GM23338 (cell line): Measurements from ENCODE around the gene ROBO3. TPM values are rescaled to one million over a fixed set of nuclear protein-coding genes. Genes with fewer than 3 reads are reported as not detected.
A peak's percentile ranks its signal among the peaks of the same experiment; 100 is the strongest.

ENCODE experiments used
- ATAC-seq: fragments of 200-7000 bp; cut with Tn5 transposase; 3 replicates; pipeline ENCODE4 v1.9.1; 2020
- DNase-seq: peaks from one replicate; pipeline ENCODE4 v3.0.0-alpha.2; 2015; ENCODE audit warnings: low spot score
- H2AFZ ChIP-seq: fragments of 200-600 bp; sonication (generic); 2 replicates; pipeline ENCODE4 v1.8.0; 2016; ENCODE audit warnings: antibody characterized with exemption, mild to moderate bottlenecking, moderate library complexity
- H3F3A ChIP-seq: fragments of 200-600 bp; sonication (generic); replicated peaks from 2 replicates; pipeline ENCODE4 v1.8.0; 2017; ENCODE audit warnings: antibody characterized with exemption, mixed run types, low read depth
- H3K27ac ChIP-seq: fragments of 200-600 bp; sonication (generic); 2 replicates; pipeline ENCODE4 v1.6.1; 2016; ENCODE audit warnings: low read depth
- H3K27me3 ChIP-seq: fragments of 200-600 bp; sonication (generic); 2 replicates; pipeline ENCODE4 v1.8.0; 2016; ENCODE audit warnings: mild to moderate bottlenecking, mixed run types, moderate library complexity; ENCODE audit not compliant: insufficient read depth
- H3K36me3 ChIP-seq: fragments of 200-600 bp; sonication (generic); 2 replicates; pipeline ENCODE4 v1.8.0; 2016; ENCODE audit warnings: mild to moderate bottlenecking; ENCODE audit not compliant: insufficient read depth
- H3K4me1 ChIP-seq: fragments of 200-600 bp; sonication (generic); 2 replicates; pipeline ENCODE4 v1.8.0; 2016; ENCODE audit warnings: mild to moderate bottlenecking, moderate library complexity; ENCODE audit not compliant: insufficient read depth
- H3K4me2 ChIP-seq: fragments of 200-600 bp; sonication (generic); 2 replicates; pipeline ENCODE4 v1.7.1; 2017; ENCODE audit warnings: mixed run types
- H3K4me3 ChIP-seq: fragments of 200-600 bp; sonication (generic); 2 replicates; pipeline ENCODE4 v1.6.1; 2016; ENCODE audit warnings: mixed run types
- H3K79me2 ChIP-seq: fragments of 200-600 bp; sonication (generic); replicated peaks from 2 replicates; pipeline ENCODE4 v1.8.0; 2017; ENCODE audit warnings: mild to moderate bottlenecking; ENCODE audit not compliant: insufficient read depth
- H3K9me2 ChIP-seq: fragments of 200-600 bp; sonication (generic); 2 replicates; pipeline ENCODE4 v1.8.0; 2017; ENCODE audit not compliant: insufficient read depth
- H4K20me1 ChIP-seq: fragments of 200-600 bp; sonication (generic); replicated peaks from 2 replicates; pipeline ENCODE4 v1.8.0; 2017; ENCODE audit warnings: mild to moderate bottlenecking; ENCODE audit not compliant: insufficient read depth
- H3K27ac Mint-ChIP-seq: 2 replicates; pipeline ENCODE4 v1.8.0; 2020; ENCODE audit warnings: inconsistent platforms, mild to moderate bottlenecking, moderate library complexity, mixed read lengths
- H3K27me3 Mint-ChIP-seq: 3 replicates; pipeline ENCODE4 v1.8.0; 2022; ENCODE audit warnings: low read depth, mild to moderate bottlenecking, moderate library complexity, mixed read lengths, inconsistent platforms; ENCODE audit not compliant: insufficient read depth, poor library complexity
- H3K36me3 Mint-ChIP-seq: 3 replicates; pipeline ENCODE4 v1.8.0; 2021; ENCODE audit warnings: low read depth, mild to moderate bottlenecking, inconsistent platforms, moderate library complexity, mixed read lengths
- H3K4me1 Mint-ChIP-seq: 3 replicates; pipeline ENCODE4 v1.8.0; 2020; ENCODE audit warnings: mild to moderate bottlenecking, inconsistent platforms, mixed read lengths
- H3K4me3 Mint-ChIP-seq: 3 replicates; pipeline ENCODE4 v1.8.0; 2021; ENCODE audit warnings: moderate library complexity, mild to moderate bottlenecking, inconsistent platforms, mixed read lengths
- H3K9me3 Mint-ChIP-seq: 3 replicates; pipeline ENCODE4 v1.8.0; 2020; ENCODE audit warnings: moderate library complexity, mild to moderate bottlenecking, inconsistent platforms, mixed read lengths
- ETS1 ChIP-seq: IDR thresholded peaks from 2 replicates; pipeline ENCODE4 v1.6.1; 2016; ENCODE audit warnings: antibody characterized with exemption
- EZH2 ChIP-seq: fragments of 200-600 bp; sonication (generic); IDR thresholded peaks from one replicate; pipeline ENCODE4 v1.8.0; 2017; ENCODE audit warnings: antibody characterized with exemption, mild to moderate bottlenecking, low read depth; ENCODE audit not compliant: unreplicated experiment
- NANOG ChIP-seq: IDR thresholded peaks from 2 replicates; pipeline ENCODE4 v1.6.1; 2016; ENCODE audit warnings: antibody characterized with exemption, borderline replicate concordance
- POLR2AphosphoS5 ChIP-seq: IDR thresholded peaks from 2 replicates; pipeline ENCODE4 v1.6.1; 2016; ENCODE audit warnings: antibody characterized with exemption, low read depth
- REST ChIP-seq: IDR thresholded peaks from one replicate; pipeline ENCODE4 v1.6.1; 2018; ENCODE audit warnings: antibody characterized with exemption; ENCODE audit not compliant: unreplicated experiment
- ZNF331 ChIP-seq: fragments of 250-450 bp; sonication (Bioruptor Pico); IDR thresholded peaks from 2 replicates; pipeline ENCODE4 v1.5.0; 2020; ENCODE audit warnings: low read depth, mild to moderate bottlenecking, moderate library complexity
- ZNF462 ChIP-seq: fragments of 250-450 bp; sonication (Bioruptor Pico); IDR thresholded peaks from 2 replicates; pipeline ENCODE4 v1.5.0; 2020; ENCODE audit warnings: mild to moderate bottlenecking, moderate library complexity
- polyA plus RNA-seq: library from polyadenylated mRNA; unstranded; fragments of >200 nt; fragmentation: Nextera tagmentation; extraction: Ambion mirVana; gene quantifications from 2 replicates; pipeline ENCODE4 v1.2.1, GENCODE V29; 2016
- total RNA-seq: library from RNA; depleted of rRNA; stranded (reverse); fragments of >200 nt; shearing (Covaris generic); gene quantifications from 2 replicates; pipeline ENCODE4 v1.2.3, GENCODE V29; 2014

ROBO3 gene
- total and polyA plus RNA-seq, 2 experiments from 2014 or later, result 17.0 to 21.4 TPM

GRCh38 chr11:124877631-124877909 lies 12.3 kb downstream of the ROBO3 start (continued):
- TF ChIP-seq REST (no peak), EZH2 (no peak), POLR2AphosphoS5 (no peak)

- DNase-seq (no peak), ATAC-seq (peak; percentile 3; the same call in 1 of the 3 replicates)
- H3K36me3 ChIP-seq, result no peaks in the 10 kb centered on the region
- no peak overlapping the region for H3K27ac ChIP-seq
- Mint-ChIP-seq H3K27me3 (peaks cover 47% of the 10 kb centered on the region), H3K27ac (no peak overlapping the region), H3K4me3 (peak overlapping the region; percentile 88), H3K4me1 (peaks cover 27% of the 10 kb centered on the region), H3K9me3 (no peaks in the 10 kb centered on the region), H3K36me3 (no peaks in the 10 kb centered on the region)
- no peaks in the 10 kb centered on the region for H4K20me1 ChIP-seq
- H3K9me2 ChIP-seq, result no peaks in the 10 kb centered on the region
- H3K4me2 ChIP-seq, result peak overlapping the region; percentile 82
- peaks cover 43% of the 10 kb centered on the region for H3K27me3 ChIP-seq
- H3F3A ChIP-seq, result no peaks in the 10 kb centered on the region
- peak overlapping the region; percentile 79 for H3K4me3 ChIP-seq
- no peaks in the 10 kb centered on the region for H3K79me2 ChIP-seq
- peaks cover 13% of the 10 kb centered on the region; the same call in 1 of the 2 replicates for H3K4me1 ChIP-seq
- H2AFZ ChIP-seq, result no peak overlapping the region
- TF ChIP-seq NANOG (no peak), EZH2 (no peak), REST (no peak), POLR2AphosphoS5 (no peak), ZNF462 (CRISPR knock-in tag) (no peak), ETS1 (no peak), ZNF331 (CRISPR knock-in tag) (no peak)
Observed at GRCh38 chr11:124877910-124878758, 12.9 kb downstream of the ROBO3 start.
